Dedifferentiated amniotic fluid mesenchymal stem cell (primary cell): ENCODE data around the gene FAM209B.
A peak's percentile ranks its signal among the peaks of the same experiment; 100 is the strongest.
"Not testable (repeated sequence)": the region's sequence is repeated elsewhere in the genome, so short reads cannot be mapped to it uniquely, and the experiment has no call there.

Experiments used
- DNase-seq: peaks from one replicate; pipeline ENCODE4 v3.0.0-alpha.2; 2016; ENCODE audit errors: extremely low spot score

Gene FAM209B

GRCh38 chr20:56540415-56540814 lies 7.4 kb downstream of the FAM209B start:
- DNase-seq: no peak

- DNase-seq: no peak
Observed at GRCh38 chr20:56542489-56543030, 9.5 kb downstream of the FAM209B start.

GRCh38 chr20:56551571-56551970 lies 18.5 kb downstream of the FAM209B start:
- DNase-seq: no peak

- no peak for DNase-seq
Observed at GRCh38 chr20:56552911-56553629, 20.0 kb downstream of the FAM209B start.

- peak; percentile 86 for DNase-seq
Observed at GRCh38 chr20:56554869-56555268, 21.8 kb downstream of the FAM209B start.

GRCh38 chr20:56558968-56559367 lies 25.9 kb downstream of the FAM209B start:
- DNase-seq: no peak

- not testable (repeated sequence) for DNase-seq
Observed at GRCh38 chr20:56564526-56564925, 31.5 kb downstream of the FAM209B start.

- DNase-seq: no peak
Observed at GRCh38 chr20:56565511-56565910, 32.5 kb downstream of the FAM209B start.

- DNase-seq: no peak
Observed at GRCh38 chr20:56566621-56567020, 33.6 kb downstream of the FAM209B start.

GRCh38 chr20:56570832-56571231 lies 37.8 kb downstream of the FAM209B start:
- no peak for DNase-seq

- no peak for DNase-seq
Observed at GRCh38 chr20:56572172-56572571, 39.1 kb downstream of the FAM209B start.

- DNase-seq: no peak
Observed at GRCh38 chr20:56573986-56574385, 40.9 kb downstream of the FAM209B start.

- DNase-seq: no peak
Observed at GRCh38 chr20:56574531-56575142, 41.6 kb downstream of the FAM209B start.

GRCh38 chr20:56575157-56575556 lies 42.1 kb downstream of the FAM209B start:
- DNase-seq: no peak

GRCh38 chr20:56575961-56576360 lies 42.9 kb downstream of the FAM209B start:
- DNase-seq: no peak

- no peak for DNase-seq
Observed at GRCh38 chr20:56579301-56579710, 46.3 kb downstream of the FAM209B start.

GRCh38 chr20:56580226-56580625 lies 47.2 kb downstream of the FAM209B start:
- DNase-seq: no peak

- DNase-seq: no peak
Observed at GRCh38 chr20:56581701-56582100, 48.7 kb downstream of the FAM209B start.

GRCh38 chr20:56582542-56582941 lies 49.5 kb downstream of the FAM209B start:
- no peak for DNase-seq

- no peak for DNase-seq
Observed at GRCh38 chr20:56584916-56585315, 51.9 kb downstream of the FAM209B start.
